SU-DHL-6 (cell line): ENCODE data around the gene MEGF10.

ENCODE experiments used
- EZH2phosphoT487 ChIP-seq: fragments of 200-600 bp; sonication (generic), shearing (Covaris generic); conservative IDR thresholded peaks from 2 replicates; pipeline ENCODE4 v1.6.1; 2018; ENCODE audit warnings: mild to moderate bottlenecking, antibody characterized with exemption, low read length, moderate library complexity, mixed read lengths
- TF ChIP-seq, protein P1 (sequence below): fragments of 200-600 bp; sonication (generic); IDR thresholded peaks from one replicate; pipeline ENCODE4 v1.5.1; 2017; ENCODE audit warnings: antibody characterized with exemption, mild to moderate bottlenecking, low read length, moderate library complexity; ENCODE audit not compliant: insufficient read depth, poor library complexity, severe bottlenecking

GRCh38 chr5:127434588-127434987 lies 144.0 kb downstream of the MEGF10 start:
- TF ChIP-seq, protein P1, sequence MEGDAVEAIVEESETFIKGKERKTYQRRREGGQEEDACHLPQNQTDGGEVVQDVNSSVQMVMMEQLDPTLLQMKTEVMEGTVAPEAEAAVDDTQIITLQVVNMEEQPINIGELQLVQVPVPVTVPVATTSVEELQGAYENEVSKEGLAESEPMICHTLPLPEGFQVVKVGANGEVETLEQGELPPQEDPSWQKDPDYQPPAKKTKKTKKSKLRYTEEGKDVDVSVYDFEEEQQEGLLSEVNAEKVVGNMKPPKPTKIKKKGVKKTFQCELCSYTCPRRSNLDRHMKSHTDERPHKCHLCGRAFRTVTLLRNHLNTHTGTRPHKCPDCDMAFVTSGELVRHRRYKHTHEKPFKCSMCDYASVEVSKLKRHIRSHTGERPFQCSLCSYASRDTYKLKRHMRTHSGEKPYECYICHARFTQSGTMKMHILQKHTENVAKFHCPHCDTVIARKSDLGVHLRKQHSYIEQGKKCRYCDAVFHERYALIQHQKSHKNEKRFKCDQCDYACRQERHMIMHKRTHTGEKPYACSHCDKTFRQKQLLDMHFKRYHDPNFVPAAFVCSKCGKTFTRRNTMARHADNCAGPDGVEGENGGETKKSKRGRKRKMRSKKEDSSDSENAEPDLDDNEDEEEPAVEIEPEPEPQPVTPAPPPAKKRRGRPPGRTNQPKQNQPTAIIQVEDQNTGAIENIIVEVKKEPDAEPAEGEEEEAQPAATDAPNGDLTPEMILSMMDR: no peak
- no peak for TF ChIP-seq EZH2phosphoT487
